HG03442 (cell line): Measurements from ENCODE around the gene GPR45.

Source experiments
- ATAC-seq: cut with Tn5 transposase; IDR thresholded peaks from one replicate; pipeline ENCODE4 v1.9.1; 2021; ENCODE audit warnings: mild to moderate bottlenecking, moderate library complexity; ENCODE audit not compliant: unreplicated experiment

Gene GPR45

DNA sequence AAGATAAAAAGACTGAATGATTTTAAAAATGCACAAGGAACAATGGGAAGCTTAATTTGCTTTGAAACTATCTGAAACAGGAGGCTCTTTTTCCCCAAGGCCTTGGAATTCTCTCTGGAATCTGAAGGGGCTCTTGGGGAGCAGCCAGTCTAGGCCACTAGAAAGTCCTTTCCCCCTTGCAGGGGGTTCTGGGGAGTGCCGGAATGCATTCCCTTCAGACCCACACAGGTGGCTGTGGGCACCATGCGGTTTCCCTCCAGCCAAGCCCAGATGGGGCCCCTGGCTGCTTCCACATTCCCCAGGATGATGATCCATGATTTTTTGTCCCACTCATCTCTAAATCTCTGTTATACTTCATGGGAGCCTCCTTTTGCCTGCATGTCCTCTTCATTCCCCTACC is 10.7 kb downstream of the GPR45 start:
- no peak for ATAC-seq

DNA sequence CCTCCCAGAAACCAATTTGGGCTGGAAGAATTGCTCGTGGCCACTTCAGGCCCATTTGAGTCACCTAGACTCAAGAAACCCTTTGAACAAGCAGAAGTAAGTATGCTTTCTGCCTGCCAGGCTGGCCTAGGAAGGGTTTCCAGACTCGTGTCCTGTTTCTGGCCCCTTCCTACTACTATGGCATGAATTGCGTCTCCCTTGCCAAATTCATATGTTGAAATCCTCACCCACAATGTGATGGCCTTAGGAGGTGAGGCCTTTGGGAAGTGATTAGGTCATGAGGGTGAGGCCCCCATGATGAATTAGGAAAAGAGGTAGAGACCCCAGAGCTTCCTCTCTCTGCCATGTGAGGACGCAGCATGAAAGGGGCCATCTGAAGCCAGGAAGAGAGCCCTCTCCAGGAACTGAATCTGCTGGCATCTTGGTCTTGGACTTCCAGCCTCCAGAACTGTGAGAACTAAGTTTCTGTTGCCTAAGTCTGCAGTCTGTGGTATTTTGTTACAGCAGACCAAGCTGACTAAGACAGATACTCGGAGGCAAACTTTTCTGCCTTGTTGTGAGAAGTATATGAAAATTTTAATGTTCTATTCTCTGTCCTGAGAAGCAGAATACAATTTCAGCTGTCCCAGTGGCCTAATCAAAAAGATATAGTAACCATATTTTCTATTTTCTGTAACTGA is 13.1 kb downstream of the GPR45 start:
- no peak for ATAC-seq

DNA sequence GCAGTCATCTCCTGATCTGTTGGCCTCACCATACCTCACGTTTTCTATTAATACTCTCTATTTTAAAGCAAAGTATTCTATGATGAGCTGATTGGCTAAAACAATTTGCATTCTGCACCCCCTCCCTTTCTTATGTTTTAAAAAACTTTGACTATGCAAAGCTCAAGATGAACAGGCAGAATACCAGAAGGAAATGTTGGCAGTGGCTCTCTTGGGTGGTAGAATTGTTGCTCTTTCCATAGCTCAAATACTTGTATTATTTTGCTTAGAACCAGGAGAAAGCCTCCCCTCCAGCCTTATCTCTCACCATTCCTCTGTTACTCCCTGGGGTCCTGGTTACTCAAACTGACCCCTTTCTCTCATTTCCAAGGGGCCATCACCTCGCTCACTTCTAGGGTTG is 14.4 kb downstream of the GPR45 start:
- no peak for ATAC-seq

DNA sequence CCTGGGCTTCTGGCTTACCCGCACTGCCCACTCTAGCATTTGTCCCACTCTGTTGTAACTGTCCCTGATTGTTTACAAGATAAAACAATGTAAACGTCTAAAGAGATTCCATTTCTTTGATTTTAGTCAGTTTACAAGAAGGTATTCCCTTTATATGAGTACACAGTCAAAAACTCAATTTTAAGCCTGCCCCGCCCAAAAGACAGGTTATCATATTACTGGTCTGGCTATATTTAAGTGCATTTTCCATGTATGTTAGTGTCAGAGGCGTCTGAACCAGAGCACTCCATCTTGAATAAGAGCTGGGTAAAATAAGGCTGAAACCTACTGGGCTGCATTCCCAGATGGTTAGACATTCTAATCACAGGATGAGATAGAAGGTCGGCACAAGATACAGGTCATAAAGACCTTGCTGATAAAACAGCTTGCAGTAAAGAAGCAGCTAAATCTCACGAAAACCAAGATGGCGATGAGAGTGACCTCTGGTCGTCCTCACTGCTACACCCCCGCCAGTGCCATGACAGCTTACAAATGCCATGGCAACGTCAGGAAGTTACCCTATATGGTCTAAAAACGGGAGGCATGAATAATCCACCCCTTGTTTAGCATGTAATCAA is 15.0 kb downstream of the GPR45 start:
- no peak for ATAC-seq

DNA sequence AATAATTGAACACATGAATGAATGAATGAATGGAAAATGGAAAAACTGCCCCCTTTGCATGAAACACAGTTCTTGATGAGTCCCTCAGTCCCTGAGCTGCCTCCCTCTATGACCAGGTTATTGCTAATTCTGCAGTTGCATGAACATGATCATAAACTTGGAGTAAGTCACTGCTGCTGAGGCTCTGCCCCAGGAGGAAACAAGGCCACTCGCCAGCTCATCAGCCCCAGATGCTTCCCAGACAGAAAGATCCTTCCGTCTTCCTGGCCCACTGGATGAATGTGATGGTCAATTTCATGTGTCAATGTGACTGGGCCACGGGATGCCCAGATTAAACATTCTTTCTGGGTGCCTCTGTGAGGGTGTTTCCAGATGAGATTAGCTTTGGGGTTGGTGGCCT is 16.4 kb downstream of the GPR45 start:
- ATAC-seq: no peak

DNA sequence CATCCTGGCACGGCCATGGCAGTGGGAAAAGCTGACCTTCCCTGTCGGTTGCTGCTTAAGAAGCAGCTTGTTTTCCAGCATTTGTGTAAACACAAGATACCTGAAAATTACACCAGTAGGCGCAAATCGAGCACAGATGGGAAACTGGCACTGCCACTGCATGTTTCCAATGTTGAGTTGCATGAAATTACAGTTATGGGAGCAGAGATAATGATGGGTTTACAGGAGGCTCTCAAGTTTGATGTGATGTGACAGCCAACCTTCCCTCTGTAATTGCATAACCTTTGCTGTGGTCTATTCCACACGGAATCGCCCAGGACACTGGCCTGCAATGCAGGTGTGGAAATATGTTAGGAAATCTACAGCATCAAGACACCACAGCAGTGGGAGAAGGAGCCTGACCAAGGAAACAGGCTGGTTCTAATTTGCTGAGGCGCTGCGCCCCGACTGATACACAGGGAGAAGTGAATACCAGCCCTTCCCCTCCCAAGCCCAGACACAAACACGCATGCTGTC is 17.4 kb downstream of the GPR45 start:
- ATAC-seq: no peak

DNA sequence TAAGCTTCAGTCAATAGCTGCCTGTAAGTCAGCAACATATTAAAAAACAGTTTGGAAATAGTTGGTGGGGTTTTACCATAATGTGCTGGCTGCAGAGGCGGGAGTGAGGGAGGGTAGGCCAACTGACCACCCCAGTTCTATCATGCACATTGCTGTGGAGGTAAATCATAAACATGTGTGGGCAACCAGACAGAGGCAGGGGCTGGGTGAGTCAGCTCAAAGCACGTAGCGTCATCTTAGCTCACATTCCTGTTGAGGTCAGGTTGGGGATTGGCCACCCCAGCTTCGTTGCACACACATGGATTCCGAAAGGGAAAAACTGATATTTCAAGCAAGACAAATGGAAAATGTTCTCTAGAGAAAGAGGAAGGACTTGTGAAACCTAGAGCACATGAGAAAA is 19.5 kb downstream of the GPR45 start:
- ATAC-seq: no peak

DNA sequence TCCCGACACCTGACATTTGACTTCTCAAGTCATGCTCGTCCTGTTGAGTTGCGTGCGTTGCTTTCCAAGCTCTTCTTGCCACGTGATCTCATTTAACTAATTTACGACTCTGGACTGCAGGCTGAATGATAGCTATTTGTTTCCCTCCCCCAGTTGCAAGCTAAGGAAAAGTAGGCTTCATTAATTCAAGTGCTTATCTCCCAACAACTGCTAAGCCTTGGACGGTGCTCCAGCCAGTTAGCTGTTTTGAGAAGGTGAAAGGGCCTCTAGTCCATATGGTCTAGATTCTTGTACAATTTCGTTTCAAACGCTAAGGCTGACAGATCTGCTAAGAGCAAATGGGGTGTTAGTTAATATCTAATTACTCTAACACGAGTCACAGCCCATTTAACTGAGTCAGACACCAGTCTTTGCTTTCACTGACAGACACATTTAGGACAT is 21.1 kb downstream of the GPR45 start:
- no peak for ATAC-seq

DNA sequence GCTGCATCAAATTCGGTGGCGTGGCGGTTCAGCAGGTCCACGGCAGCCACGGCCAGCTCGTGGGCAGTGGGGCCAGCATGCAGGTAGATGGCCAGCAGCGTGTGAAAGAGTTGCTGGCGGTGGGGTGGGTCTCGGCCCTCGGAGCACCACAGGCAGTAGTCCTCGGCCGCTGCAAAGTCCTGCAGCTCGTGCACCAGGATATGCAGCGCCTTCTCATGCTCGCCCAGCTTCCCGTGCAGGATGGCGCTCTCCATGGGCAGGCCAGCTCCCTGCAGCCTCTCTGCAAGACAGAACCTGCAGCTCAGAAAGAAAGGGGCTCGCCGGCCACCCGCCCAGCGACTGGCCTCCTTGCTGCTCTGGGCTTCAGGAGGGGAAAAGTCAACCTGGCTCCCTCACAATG is 27.9 kb downstream of the GPR45 start:
- no peak for ATAC-seq

DNA sequence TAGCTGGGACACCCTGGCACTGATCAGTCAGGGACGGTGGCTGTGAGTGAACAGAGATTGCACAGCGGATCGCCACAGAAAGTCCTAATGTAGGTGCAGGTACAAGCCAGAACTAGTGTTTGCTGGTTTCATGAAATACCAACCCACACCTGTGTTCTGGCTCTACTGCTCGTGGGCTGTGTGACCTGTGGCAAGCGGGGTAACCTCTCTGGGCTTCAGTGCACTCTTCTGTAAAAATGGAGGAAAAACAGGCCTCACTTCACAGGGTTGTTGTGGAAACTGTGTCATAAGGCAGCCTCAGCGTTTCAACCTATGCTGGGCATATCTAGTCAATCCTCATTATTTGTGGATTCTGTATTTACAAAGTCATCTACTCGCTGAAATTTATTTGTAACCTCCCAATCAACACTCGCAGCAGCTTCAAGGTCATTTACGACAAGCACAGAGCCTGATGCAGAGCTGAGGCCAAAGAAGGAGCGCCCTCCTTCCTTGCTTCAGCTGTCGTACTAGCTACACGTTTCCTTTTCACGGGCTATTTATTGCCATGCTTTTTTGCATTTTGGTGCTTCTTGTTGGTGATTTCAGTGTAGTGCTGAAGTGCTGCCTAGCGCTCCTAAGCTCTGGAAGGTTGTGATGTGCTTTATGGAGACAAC is 30.0 kb downstream of the GPR45 start:
- no peak for ATAC-seq

DNA sequence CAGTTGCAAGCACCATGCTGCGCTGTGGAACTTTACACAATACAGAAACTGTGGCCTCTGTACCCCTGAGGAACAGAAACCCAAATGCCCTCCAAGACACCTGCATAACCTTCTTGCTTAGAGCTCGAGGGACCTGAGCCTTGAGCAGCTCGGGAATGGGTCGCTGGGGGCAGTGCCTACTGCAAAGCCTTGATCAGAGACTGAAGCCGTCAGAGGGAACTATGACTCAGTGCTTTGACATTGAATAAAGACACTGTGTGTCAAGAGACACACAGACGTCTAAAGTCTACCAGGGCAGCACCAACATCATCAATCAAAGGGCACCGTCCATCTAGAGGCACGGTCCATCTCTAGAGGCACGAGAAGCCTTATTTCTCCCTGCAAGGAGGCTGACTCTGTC is 30.6 kb downstream of the GPR45 start:
- ATAC-seq: no peak

DNA sequence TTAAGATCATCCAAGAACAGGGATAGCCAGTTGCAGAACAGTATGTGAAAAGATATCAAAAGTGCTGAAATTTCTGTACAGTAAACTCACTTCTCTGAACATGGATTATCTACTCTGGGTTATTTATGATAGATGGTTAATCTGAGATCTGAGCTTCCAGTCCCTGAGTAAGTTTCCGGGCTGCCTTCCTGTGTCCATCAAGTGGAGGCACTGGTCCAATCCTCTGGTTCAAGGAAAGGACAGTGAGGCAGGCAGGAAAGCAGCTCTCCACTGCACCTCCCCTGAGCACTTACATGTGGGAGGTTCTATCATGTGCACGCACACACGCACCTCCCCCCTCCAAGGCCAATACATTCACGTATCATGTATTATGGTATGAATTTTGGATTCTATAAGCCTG is 32.5 kb downstream of the GPR45 start:
- ATAC-seq: no peak

DNA sequence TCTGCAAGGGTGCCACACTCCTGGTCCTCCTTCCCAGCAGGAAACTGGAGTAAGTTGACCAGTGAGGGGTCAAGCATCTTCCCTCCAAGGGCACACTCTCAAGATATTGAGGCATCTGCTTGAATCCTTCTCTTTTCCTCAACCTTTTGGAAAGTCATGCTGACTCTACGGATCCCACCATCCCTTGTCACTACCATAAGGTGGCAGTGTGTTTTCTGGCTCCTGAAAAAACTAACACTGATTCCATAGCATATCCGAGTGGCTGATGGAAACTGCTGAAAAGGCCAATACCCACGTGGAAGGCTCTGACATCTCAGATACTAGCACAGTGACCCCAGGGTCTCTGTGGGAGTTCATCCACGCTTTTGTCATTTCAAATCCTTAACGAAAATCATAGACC is 37.1 kb downstream of the GPR45 start:
- ATAC-seq: no peak

DNA sequence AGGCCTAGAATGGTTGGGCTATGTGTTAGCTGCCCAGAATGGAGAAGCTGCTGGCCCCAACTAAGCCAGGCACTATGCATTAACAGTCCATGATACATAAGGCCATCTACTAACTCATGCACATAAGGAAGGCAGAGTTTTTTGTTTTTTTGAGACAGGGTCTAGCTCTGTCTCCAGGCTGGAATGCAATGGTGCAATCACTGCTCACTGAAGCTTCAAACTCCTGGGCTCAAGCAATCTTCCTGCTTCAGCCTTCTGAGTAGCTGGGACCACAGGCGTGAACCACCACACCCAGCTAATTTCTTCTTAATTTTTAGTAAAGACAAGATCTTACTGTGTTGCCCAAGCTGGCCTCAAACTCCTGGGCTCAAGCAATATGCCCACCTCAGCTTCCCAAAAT is 37.6 kb downstream of the GPR45 start:
- ATAC-seq: no peak

DNA sequence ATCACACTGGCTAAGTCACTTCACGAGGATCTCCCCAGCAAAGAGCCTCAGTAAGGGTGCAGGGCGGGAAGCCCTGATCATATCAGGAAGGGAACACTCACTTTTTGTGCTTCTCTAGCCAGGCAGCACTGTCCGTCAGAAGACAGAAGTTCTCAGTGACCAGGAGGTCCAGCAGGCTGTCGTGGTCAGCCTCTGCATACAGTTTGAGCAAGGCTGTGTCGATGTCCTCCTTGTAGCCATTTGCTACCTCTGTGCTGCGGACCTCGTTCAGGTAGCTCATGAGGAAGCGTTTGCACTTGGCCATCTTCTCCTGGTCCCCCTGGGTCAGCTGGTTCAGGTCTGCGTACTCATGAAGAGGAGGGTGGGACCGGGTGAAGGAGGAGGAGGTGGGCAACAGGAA is 38.7 kb downstream of the GPR45 start:
- no peak for ATAC-seq

DNA sequence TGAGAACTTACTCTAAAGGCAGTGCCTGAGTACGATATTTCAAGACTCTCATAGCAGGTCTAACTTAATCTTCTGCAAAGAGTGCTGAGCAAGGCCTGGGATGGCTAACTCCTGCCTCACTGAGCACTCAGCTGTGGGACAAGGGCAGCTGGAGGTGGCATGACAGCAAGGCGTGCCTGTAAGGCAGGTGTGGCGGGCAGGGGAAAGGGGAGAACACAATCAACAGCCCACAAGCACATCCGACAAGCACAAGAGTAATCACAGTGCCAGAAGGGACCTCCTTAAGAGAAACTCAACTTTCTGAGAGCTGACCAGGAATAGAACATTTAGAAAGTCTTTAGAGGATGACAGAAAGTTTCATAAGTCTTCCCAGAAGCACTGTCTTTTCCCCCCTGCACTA is 42.0 kb downstream of the GPR45 start:
- no peak for ATAC-seq

DNA sequence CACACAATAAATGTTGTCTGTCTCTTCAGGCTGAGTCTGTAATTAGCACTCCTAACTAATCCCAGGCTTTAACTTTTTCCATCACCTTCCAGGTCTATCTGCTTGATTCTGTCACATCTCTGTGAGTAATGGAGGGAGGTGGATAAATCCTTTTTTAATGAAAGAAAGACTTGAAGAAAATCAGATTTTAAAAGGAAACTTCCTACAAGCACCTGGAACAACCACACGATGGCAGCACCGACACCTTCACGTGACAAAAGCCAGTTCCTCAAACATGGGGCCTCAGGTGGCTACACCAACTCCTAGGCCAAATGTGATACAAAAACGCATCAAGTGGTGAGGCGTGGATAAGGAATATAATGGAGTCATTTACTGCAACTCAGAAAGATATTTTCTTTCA is 46.1 kb downstream of the GPR45 start:
- ATAC-seq: no peak

DNA sequence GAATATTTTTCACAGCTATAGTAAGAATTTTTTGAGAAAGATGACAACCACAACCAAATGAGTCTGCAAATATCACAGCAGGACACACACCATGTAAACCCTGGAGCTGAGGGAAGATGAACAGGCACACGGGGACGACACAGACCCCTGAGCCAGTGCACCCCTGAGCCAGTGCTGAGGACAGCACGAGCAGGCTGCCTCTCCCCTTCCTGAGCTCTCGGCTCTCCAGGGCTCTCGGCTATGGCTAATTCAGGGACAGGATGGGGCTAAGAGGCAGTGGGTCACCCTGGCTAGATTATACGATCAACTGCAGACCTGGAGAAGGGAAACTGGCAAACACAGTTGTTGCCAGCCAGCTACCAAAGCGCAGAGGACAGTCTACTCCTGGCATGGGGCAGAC is 46.6 kb downstream of the GPR45 start:
- no peak for ATAC-seq

DNA sequence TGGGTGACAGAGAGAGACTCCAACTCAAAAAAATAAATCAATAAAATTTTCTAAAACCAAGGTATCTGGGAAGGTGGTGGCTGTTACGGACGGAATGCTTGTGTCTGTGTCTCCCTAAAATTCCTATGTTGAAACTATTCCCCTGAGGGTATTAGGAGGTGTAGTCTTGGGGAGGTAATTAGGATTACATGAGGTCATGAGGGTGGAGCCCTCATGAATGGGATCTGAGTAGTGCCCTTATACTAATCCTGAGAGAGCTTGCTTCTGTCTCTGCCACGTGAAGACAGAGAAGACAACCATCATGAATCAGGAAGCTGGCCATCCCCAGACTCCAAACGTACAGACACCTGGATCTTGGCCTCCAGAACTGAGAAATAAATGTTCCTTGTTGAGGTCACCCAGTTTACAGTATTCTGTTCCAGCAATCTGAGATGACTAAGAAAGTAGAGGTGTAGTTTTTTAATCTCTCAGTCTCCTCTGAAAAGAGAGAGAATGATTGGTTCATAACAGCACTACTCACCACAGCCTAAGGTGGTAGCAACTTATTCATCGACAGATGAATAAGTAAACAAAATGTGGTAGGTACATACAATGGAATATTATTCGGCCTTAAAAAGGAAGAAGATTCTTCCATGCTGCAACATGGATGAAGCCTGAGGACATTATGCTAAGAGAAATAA is 49.6 kb downstream of the GPR45 start:
- no peak for ATAC-seq

DNA sequence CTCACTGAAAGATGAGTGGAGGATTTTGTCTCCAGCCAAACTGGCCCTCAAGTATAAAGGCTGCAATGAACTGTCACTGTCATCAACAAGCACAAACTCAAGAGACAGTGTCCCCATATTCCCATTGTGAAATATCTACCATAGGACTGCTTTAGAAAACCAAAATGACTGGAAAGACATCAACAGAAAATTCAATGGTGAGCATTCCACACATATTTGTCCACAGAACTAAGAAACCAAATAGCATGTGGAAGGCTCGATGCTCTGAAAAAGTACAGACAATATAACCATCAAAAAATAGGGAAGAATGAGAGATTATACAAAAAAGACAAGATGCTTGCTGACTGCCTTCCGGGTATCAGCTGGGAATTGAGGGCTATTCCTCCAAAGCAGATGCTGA is 50.4 kb downstream of the GPR45 start:
- no peak for ATAC-seq
